ENCODE data around the gene CST8.

DNA sequence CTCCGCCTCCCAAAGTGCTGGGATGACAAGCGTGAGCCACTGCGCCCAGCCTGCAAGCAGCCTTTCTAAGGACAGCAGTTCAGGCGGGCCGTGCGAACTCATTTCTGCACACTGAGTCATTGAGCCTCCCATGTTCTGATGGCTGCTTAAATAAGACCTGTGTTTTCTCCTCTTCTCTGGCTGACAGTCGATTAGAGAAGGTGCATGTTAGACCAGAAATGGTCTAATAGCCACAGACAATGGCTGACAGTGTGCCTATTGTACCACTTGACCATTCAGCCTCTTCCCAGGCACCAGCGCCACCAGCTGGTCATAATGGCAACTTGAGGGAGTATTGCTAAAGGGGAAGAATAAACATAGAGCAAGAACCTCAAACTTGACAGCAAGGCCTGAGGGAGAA, 44.4 kb upstream of the CST8 start:
- TF ChIP-seq, protein P1, sequence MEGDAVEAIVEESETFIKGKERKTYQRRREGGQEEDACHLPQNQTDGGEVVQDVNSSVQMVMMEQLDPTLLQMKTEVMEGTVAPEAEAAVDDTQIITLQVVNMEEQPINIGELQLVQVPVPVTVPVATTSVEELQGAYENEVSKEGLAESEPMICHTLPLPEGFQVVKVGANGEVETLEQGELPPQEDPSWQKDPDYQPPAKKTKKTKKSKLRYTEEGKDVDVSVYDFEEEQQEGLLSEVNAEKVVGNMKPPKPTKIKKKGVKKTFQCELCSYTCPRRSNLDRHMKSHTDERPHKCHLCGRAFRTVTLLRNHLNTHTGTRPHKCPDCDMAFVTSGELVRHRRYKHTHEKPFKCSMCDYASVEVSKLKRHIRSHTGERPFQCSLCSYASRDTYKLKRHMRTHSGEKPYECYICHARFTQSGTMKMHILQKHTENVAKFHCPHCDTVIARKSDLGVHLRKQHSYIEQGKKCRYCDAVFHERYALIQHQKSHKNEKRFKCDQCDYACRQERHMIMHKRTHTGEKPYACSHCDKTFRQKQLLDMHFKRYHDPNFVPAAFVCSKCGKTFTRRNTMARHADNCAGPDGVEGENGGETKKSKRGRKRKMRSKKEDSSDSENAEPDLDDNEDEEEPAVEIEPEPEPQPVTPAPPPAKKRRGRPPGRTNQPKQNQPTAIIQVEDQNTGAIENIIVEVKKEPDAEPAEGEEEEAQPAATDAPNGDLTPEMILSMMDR (conservative IDR thresholded peaks at IDR 0.05; ENCODE audit: low read depth, low read length) = peak; percentile 47
- no peak for TF ChIP-seq RCOR1 (IDR thresholded peaks at IDR 0.05; ENCODE audit: insufficient replicate concordance, low read length)
- no peak for TF ChIP-seq RFX5 (IDR thresholded peaks at IDR 0.05; ENCODE audit: low read depth, low read length)
- no peak for TF ChIP-seq POLR2A (IDR thresholded peaks at IDR 0.05; ENCODE audit: low read depth, low read length)
- TF ChIP-seq CEBPB (IDR thresholded peaks at IDR 0.05; ENCODE audit: low read depth, low read length) = no peak
